ENCODE results near the gene RSPO4.

GRCh38 chr20:1010659-1011058 is 8.5 kb upstream of the RSPO4 start:
- TF ChIP-seq CTCF (conservative IDR thresholded peaks at IDR 0.05): no peak
- TF ChIP-seq EZH2 (IDR thresholded peaks at IDR 0.05; ENCODE audit: low read depth): no peak

All from PC-9 (cell line).